Parathyroid adenoma (tissue), 2 donors: ENCODE data around the gene ERGIC3.

Experiments used
- H2AFZ ChIP-seq: fragments of 300-600 bp; sonication (generic); one replicate; pipeline ENCODE4 v1.7.0; 2017; ENCODE audit warnings: antibody characterized with exemption, mild to moderate bottlenecking
- H3K27ac ChIP-seq: fragments of 300-600 bp; sonication (generic); one replicate; pipeline ENCODE4 v1.7.0; 2017
- H3K27me3 ChIP-seq: fragments of 300-600 bp; sonication (generic); one replicate; pipeline ENCODE4 v1.7.0; 2017; ENCODE audit warnings: low read length; ENCODE audit not compliant: control insufficient read depth, insufficient read depth
- H3K36me3 ChIP-seq: fragments of 300-600 bp; sonication (generic); one replicate; pipeline ENCODE4 v1.7.0; 2017; ENCODE audit warnings: low read length; ENCODE audit not compliant: control insufficient read depth, insufficient read depth
- H3K4me1 ChIP-seq: fragments of 300-600 bp; sonication (generic); one replicate; pipeline ENCODE4 v1.7.0; 2017; ENCODE audit warnings: control low read depth
- H3K4me2 ChIP-seq: fragments of 300-600 bp; sonication (generic); one replicate; pipeline ENCODE4 v1.7.0; 2017; ENCODE audit warnings: low read length
- H3K4me3 ChIP-seq: fragments of 300-600 bp; sonication (generic); one replicate; pipeline ENCODE4 v1.7.0; 2017; ENCODE audit warnings: low read depth, low read length
- H3K79me2 ChIP-seq: fragments of 300-600 bp; sonication (generic); one replicate; pipeline ENCODE4 v1.7.0; 2017; ENCODE audit warnings: control low read depth
- H3K9ac ChIP-seq: fragments of 300-600 bp; sonication (generic); one replicate; pipeline ENCODE4 v1.7.0; 2017; ENCODE audit warnings: mild to moderate bottlenecking
- H3K9me3 ChIP-seq: fragments of 300-600 bp; sonication (generic); one replicate; pipeline ENCODE4 v1.7.0; 2017; ENCODE audit warnings: low read length; ENCODE audit not compliant: control insufficient read depth
- CTCF ChIP-seq: fragments of 300-600 bp; sonication (generic); IDR thresholded peaks from one replicate; pipeline ENCODE4 v1.7.0; 2017; ENCODE audit warnings: antibody characterized with exemption, mild to moderate bottlenecking
- donor health status: primary hyperparathyroidism.

ERGIC3 gene

GRCh38 chr20:35592339-35592974, 50.6 kb downstream of the ERGIC3 start:
- no peak overlapping the region for H3K4me3 ChIP-seq
- H3K9ac ChIP-seq, result no peak overlapping the region
- H3K9me3 ChIP-seq, result no peaks in the 10 kb centered on the region
- H3K4me2 ChIP-seq, result no peak overlapping the region
- no peaks in the 10 kb centered on the region for H3K27me3 ChIP-seq
- H3K27ac ChIP-seq, result no peak overlapping the region
- TF ChIP-seq CTCF, result no peak
- no peaks in the 10 kb centered on the region for H3K4me1 ChIP-seq
- H3K79me2 ChIP-seq, result no peaks in the 10 kb centered on the region
- no peaks in the 10 kb centered on the region for H3K36me3 ChIP-seq
- H2AFZ ChIP-seq, result no peak overlapping the region

- TF ChIP-seq CTCF, result no peak
- Histone ChIP-seq H3K4me1 (no peaks in the 10 kb centered on the region), H3K4me3 (no peak overlapping the region), H3K4me2 (no peak overlapping the region), H2AFZ (no peak overlapping the region), H3K9me3 (no peaks in the 10 kb centered on the region), H3K9ac (no peak overlapping the region), H3K27me3 (no peaks in the 10 kb centered on the region), H3K79me2 (no peaks in the 10 kb centered on the region), H3K27ac (no peak overlapping the region), H3K36me3 (no peaks in the 10 kb centered on the region)
Measured at GRCh38 chr20:35595456-35595855, 53.6 kb downstream of the ERGIC3 start.

- no peaks in the 10 kb centered on the region for H3K4me1 ChIP-seq
- H3K4me2 ChIP-seq, result no peak overlapping the region
- no peaks in the 10 kb centered on the region for H3K27me3 ChIP-seq
- no peak overlapping the region for H3K4me3 ChIP-seq
- H3K79me2 ChIP-seq, result no peaks in the 10 kb centered on the region
- H3K27ac ChIP-seq, result no peak overlapping the region
- TF ChIP-seq CTCF, result no peak
- no peaks in the 10 kb centered on the region for H3K36me3 ChIP-seq
- no peaks in the 10 kb centered on the region for H3K9me3 ChIP-seq
- no peak overlapping the region for H3K9ac ChIP-seq
- no peak overlapping the region for H2AFZ ChIP-seq
Measured at GRCh38 chr20:35595901-35596300, 54.0 kb downstream of the ERGIC3 start.

GRCh38 chr20:35597186-35597585, 55.3 kb downstream of the ERGIC3 start:
- Histone ChIP-seq H3K4me3 (no peak overlapping the region), H3K27me3 (no peaks in the 10 kb centered on the region), H3K9me3 (no peaks in the 10 kb centered on the region), H3K79me2 (no peaks in the 10 kb centered on the region), H3K4me2 (no peak overlapping the region), H2AFZ (no peak overlapping the region), H3K36me3 (no peaks in the 10 kb centered on the region), H3K4me1 (no peaks in the 10 kb centered on the region), H3K27ac (no peak overlapping the region), H3K9ac (no peak overlapping the region)
- no peak for TF ChIP-seq CTCF

DNA sequence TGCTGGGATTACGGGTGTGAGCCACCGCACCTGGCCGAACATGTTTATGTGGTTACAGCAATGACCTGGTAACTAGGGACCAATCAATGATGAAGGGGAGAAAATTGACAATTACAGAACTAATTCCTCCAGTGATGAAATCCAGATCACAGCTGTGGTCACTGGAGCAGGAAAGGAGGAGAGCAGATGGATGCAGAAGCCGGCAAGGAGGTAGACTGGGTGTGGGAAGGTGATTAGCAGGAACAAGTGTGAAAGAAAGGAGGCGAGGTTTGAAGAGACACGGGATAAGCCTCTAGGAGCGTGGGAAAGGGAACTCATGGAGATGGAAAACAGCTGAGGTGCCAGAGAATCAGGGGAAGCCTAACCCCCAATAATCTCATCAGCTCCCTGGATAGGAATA, 56.6 kb downstream of the ERGIC3 start:
- Histone ChIP-seq H3K27me3 (no peaks in the 10 kb centered on the region), H3K4me3 (no peak overlapping the region), H3K9me3 (no peaks in the 10 kb centered on the region), H3K79me2 (no peaks in the 10 kb centered on the region), H3K27ac (no peak overlapping the region), H2AFZ (no peak overlapping the region), H3K4me2 (no peak overlapping the region), H3K4me1 (no peaks in the 10 kb centered on the region), H3K9ac (no peak overlapping the region), H3K36me3 (no peaks in the 10 kb centered on the region)
- no peak for TF ChIP-seq CTCF
